ENCODE measurements around the gene SEPHS2.
"Not testable (repeated sequence)": the region's sequence is repeated elsewhere in the genome, so short reads cannot be mapped to it uniquely, and the experiment has no call there.

The SEPHS2 gene

DNA sequence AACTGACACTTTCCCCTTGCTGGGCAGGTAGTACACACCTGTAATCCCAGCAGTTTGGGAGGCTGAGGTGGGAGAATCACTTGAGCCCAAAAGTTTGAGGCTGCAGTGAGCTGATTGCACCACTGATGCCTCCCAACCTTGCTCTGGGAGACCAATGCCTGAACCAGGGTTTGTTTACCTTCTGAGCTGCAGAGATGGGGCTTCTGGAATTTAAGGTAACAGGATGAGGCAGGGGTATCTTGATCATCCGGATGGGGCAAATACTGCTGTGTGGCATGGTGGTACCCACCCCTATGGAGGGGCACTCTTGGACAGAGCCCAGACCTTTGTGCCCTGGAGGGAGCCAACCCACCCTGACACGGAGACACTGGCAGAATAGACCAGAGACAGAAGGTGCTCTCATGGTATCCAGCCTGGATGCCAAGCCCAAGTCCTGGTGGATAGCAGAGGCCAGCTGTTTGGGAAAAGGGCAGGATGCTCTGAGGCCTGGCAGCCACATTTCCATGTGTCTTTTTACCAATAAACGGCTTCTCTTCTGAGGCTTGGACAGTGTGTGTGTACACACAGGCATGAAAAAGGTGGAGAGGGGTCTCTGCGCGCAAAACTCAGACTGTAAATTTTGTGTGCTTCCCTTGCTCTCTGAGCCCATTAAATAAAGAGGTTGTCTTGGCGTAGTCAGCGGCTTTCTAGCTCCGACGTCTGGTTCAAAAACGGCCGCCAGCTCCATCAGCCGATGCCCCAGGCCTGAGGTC, 46.1 kb downstream of the SEPHS2 start:
- in situ Hi-C loops (cut with MboI; ENCODE audit: low sequenced_read_pairs) = no loop called here

DNA sequence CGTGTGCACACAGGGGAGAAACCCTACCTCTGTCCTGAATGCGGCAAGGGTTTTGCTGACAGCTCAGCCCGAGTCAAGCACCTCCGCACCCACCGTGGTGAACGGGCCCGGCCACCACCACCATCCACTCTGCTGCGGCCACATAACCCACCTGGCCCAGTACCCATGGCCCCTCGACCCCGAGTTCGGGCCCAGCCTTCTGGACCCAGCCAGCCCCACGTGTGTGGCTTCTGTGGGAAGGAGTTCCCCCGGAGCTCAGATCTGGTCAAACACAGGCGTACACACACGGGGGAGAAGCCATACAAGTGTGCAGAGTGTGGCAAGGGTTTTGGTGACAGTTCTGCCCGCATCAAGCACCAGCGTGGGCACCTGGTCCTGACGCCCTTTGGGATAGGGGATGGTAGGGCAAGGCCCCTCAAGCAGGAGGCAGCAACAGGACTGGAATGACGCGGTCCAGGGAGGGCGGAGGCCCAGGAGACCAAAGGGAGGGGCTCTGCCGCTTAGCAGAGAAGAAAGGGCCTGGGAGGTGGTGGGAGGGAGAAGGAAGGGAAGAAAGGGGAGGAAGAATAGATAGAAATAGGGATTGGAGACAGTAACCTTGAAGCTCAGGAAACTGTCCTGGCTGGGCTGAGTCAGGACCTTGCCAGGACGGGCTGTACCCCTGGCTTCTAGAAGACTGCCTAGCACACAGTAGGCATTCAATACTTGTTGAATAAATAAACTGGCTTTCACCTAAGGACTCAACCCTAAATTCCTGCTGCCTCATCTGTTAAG, 46.8 kb downstream of the SEPHS2 start:
- in situ Hi-C loops (cut with MboI; ENCODE audit: low sequenced_read_pairs) = no loop called here

DNA sequence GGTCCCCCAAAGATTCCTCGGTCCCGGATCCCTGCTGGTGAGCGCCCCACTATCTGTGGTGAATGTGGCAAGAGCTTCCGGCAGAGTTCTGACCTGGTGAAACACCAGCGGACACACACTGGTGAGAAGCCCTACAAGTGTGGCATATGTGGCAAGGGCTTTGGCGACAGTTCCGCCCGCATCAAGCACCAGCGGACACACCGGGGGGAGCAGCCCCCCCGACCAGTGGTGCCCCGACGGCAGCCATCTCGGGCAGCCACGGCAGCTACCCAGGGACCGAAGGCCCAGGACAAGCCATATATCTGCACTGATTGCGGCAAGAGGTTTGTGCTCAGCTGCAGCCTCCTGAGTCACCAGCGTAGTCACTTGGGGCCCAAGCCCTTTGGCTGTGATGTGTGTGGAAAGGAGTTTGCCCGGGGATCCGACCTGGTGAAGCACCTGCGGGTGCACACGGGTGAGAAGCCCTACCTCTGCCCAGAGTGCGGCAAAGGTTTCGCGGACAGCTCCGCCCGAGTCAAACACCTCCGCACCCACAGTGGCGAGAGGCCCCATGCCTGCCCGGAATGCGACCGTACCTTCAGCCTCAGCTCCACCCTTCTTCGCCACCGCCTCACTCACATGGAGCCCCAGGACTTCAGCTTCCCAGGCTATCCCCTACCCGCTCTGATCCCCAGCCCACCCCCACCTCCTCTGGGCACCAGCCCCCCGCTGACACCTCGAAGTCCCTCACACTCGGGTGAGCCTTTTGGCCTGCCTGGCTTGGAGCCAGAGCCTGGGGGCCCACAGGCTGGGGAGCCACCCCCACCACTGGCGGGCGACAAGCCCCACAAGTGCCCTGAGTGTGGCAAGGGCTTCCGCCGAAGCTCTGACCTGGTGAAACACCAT, 47.7 kb downstream of the SEPHS2 start:
- in situ Hi-C loops (cut with MboI; ENCODE audit: low sequenced_read_pairs) = no loop called here

DNA sequence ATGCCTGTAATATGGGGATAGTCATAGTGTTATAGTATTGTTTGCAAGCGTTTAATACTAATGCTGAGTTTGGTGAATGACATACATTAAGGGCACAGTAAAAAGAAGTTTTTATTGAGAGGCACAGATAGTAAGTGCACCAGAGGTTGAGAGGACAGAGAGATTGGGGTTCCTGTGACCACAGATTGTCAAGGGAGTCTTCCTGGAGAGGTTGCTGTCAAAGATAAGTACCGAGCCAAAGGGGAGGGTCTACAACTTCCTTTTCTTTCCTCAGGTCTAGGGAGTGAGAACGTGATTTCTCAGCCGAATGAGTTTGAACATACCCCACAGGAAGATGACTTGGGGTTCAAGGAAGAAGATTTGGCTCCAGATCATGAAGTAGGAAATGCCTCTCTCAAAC, 48.6 kb downstream of the SEPHS2 start:
- in situ Hi-C loops (cut with MboI; ENCODE audit: low sequenced_read_pairs) = no loop called here

DNA sequence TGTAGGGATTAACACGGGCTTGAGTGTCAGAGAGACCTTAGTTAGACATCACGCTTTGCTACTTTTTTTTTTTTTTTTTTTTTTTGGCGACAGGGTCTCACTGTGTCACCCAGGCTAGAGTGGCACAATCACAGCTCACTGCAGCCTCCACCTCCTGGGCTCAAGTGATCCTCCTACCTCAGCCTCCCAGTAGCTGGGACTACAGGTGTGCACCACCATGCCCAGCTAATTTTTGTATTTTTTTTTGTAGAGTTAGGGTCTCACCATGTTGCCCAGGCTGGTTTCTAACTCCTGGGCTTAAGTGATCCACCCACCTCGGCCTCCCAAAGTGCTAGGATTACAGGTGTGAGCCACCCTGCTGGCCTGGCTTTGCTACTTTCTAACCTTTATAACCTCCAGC, 49.0 kb downstream of the SEPHS2 start:
- in situ Hi-C loops (cut with MboI; ENCODE audit: low sequenced_read_pairs) = not testable (repeated sequence)

DNA sequence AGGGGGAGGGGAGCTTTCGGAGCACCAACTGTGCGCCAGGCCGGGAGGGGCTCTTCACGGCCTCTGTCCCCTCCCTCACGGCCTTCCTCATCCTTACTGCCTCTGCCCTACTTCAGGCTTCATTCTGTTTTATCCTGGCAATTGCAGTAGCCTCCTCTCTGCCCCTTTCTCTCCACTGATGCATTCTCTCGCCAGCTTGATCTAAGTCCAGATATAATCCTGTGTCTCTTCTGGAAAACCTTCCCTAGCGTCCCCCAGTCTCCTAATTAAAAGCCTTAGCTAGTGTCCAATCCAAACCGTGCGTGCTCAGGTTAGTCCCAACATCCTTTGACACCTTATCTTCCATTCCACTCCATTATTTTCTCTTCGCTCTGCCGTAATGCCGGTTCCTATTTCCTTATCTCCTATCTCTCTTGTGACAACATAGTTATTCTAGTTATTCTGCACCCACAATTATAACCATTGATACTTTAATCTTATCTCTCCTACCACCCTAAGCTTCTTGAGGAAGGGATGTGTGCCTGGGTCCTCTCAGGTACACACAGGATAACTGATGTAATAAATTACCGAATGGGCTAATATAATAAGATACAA, 49.6 kb downstream of the SEPHS2 start:
- in situ Hi-C loops (cut with MboI; ENCODE audit: low sequenced_read_pairs) = no loop called here

DNA sequence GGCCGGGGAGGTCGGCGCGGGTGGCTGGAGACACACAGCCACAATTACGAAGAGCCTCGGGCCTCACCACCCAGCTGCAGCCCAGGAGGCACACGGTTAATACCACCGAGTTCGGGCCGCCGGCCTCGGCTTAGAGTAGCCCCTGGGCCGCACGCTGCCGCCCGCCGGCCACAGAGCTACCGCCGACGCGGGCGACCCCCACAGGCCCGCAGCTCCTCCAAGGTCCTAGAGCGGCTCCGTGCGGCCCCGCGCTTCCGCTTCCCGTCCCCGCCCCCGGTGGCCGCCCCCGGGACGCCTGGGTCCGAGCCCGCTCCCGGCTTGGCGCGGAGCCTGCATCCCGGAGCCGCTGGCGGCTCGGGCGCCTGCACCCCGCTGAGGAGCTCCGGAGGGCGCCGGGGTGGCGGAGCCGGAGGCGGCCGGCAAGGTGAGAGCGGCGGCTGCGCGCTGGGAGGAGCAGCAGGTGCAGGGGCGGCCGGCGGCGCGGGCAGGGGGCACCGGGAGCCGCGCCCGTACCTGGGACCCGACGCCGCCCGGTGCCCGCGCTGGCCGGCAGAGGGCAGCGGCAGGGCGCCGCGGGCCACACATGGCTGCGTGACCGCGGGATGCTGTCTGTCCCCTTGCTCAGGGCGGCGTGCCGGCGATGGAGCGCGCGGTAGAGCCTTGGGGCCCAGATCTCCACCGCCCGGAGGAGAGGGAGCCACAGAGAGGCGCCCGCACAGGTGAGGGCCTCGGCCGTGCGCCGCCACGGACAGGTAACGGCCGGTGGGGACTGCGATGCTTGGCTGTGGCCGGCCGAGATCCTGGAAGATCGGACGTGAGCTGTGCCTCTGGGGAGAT, 50.3 kb downstream of the SEPHS2 start, which contains the start of gene ZNF48:
ZNF48 (plus strand) TSS at position 266 of the 837 bp plus-strand sequence; CDS start at position 641, 375 bp downstream.
- in situ Hi-C loops (cut with MboI; ENCODE audit: low sequenced_read_pairs) = no loop called here

DNA sequence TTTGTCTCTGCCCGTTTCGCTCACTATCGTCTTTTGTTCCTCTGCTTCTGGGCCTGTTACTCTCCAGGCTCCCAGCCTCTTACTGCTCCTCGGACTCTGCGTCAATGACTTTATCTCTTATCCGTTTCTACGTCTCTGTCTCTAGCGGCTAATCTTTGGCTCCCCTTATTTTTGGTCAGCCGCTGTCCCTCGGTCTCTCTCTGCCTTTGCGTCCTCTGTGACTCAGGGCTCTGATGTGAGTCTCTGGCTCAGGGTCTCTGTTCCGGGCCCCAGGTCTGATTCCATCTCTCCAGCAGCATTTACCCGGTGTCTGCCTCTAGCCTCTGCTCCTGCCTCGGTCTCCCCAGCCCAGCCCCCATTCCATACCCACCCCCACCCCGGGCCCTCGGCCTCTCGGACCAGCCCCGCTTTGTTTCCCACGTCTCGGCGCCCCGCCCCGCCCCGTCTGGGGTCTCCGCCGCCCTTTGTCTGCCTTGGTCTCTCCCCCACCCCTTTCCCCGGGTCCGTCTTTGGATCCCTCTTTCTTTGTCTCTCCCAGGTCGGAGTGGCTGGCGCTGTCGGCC, 51.0 kb downstream of the SEPHS2 start:
- in situ Hi-C loops (cut with MboI; ENCODE audit: low sequenced_read_pairs) = no loop called here
